AG08395 (cell line): ENCODE results near the gene PEMT.

Source experiments
- DNase-seq: peaks from one replicate; pipeline ENCODE4 v3.0.0; 2012; ENCODE audit warnings: mixed read lengths, low spot score

Gene PEMT

DNA sequence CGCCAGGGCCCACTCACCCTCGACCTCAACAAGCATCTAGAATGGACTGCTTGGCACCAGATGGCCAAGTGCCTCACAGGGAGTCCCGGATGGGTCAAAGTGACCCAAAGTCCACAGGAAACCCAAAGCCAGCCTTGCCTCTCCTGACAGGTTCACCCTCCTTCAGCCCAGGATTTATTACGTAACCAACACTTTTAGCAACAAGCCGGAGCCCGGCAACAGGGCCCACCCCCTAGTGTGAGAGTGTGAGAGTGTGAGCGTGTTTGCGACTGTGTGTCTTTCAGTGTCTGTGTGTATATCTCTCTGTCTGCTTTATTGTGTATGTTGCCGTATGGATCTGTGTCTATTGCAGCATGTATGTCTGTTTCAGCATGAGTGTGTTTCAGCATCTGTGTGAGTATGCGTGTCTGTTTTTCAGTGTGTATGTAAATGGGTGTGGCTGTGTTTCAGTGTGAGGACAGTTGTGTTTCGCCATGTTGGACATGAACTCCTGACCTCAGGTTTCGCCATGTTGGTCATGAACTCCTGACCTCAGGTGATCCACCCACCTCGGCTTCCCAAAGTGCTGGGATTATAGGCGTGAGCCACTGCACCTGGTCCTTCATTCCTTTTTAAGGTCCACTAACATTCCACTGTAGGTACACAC lies 13.7 kb upstream of the PEMT start:
- no peak for DNase-seq

DNA sequence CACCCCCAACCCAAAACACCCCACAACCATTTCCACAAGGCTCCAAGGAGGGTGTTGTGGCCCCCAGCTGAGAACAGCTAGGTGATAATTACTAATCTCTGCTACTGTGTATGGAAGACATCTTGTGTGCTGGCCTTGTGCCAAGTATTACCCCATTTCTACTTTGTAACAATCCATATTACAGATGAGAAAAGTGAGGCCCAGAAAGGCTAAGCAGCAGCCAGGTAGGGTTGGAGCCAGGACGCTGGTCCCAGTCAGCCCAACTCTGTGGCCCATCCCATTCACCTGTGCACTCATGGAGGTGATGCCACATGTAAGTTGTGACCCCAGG lies 12.4 kb upstream of the PEMT start:
- DNase-seq, result no peak

DNA sequence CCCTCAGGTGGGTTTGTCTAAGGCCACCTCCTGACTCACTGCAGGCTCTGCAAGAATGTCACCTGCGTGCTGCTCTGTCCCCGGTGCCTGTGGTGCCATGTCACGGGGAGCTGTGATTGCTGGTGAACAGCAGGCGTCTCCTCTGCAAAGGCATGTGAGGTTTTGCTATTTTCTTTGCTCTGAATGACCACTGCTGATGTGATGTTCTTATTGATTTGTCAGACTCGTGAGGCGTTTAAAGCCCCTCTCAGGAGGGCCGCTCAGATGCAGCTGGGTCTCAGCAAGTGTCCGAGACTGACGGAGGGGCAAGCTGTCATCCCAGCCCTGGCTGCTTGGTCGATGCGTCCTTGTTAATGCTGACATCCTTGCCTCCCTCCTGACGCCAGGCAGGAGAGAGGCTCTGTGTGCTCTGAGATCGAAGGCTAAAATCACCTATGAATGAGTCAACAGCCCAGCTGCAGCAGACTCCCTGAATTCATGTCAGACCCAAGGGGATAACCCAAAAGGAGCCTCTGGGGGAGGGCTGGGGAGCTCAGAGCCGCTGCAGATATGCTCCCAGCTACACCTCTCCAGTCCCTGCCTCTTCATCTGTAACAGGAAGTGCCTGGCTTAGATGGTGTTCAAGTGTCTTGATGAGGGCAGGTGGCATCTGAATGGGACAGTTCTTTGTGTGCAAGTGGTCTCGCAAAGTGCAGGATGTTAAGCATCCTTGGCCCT lies 11.8 kb upstream of the PEMT start:
- no peak for DNase-seq

DNA sequence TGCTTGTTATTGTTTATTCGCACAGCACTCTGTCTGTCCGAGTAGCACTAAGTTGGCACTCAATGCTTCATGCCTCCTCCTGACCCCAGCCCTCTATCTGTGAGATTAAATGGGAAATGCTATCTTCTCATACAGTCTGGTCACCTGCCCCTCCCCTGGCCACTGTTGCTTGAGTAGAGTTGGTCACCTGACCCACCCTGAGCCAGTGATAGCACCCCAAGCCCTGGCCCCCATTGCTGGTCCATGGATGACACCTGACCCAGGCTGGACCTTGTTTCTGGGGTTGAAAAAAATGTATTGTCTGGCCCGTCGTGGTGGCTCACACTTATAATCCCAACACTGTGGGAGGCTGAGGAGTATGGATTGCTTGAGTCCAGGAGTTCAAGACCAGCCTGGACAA lies 8.5 kb upstream of the PEMT start:
- no peak for DNase-seq

DNA sequence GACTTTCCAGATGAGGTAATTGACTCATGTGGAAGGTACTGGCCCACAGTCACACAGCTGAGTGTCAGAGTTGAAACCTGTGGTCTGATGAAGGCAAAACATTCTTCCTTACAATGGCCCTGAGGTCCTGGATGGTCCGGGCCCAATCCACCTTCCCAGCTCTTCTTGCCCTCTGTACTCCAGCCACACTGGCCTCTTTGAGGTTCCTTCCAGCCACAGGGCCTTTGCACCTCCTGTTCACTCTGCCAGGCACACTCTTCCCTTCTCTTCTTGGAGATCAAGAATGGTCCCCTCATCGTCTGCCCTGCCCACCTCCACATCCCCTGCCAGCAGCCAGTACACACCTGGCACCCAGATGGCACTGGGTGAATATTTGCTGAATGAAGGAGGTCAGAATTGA lies 6.5 kb upstream of the PEMT start:
- no peak for DNase-seq

DNA sequence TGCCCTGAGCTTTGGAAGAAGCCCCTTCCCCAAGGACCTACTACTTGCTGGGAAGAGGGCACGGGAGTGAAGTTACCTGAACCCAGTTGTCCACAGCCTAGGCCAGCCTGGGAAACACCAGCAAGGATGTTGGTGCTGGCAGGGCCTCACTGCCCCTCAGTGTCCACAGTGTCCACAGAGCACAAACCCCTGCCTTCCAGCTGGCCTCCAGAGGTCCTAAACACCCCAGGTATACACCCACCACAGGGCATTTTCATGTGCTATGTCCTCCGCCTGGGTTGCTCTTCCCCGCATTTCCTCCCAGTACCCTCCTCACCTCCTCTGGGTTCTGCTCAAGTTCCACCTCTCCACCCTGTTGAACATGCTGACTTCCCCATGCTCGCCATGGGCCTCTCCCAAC lies 4.2 kb upstream of the PEMT start:
- no peak for DNase-seq

DNA sequence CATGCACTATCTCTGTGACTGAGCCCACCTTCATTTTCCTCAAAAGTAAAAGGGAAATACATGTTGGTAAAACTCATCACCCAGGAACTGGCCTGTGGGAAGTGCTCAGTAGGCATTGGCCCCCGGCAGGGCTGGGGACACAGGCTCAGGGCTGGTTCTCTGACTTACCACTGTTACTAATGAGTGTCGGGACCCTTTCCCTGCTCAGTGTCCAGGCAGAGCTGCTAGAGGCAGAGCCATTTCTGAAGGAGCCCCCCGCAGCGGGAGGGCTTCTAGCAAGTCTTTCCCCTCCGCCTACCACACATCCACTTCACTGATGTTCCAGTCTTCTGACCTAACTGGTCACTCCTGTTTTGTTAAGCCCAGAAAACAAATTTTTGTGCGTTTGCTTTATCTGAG lies 1.7 kb upstream of the PEMT start:
- DNase-seq, result no peak

DNA sequence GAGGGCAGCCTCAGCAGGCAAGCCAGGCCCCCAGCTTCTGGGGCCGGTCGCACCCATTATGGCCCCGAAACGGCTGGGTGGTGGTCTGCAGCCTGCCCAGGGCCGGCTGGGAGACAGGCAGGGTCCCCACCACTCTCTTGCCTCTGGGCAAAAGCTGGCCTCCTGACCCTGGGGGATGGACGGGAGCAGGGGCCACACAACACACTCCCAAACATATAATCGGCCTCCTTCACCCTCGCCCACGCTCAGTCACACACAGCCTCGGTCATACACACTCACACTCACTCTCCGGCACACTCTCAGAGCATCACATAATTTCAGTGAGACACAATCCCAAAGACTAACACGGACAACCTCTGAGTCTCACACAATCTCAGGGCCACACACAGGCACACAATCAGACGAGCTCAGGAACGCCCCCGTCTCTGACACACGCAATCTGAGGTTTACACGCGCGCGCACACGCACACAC lies 589 bp downstream of the PEMT start:
- DNase-seq, result no peak

DNA sequence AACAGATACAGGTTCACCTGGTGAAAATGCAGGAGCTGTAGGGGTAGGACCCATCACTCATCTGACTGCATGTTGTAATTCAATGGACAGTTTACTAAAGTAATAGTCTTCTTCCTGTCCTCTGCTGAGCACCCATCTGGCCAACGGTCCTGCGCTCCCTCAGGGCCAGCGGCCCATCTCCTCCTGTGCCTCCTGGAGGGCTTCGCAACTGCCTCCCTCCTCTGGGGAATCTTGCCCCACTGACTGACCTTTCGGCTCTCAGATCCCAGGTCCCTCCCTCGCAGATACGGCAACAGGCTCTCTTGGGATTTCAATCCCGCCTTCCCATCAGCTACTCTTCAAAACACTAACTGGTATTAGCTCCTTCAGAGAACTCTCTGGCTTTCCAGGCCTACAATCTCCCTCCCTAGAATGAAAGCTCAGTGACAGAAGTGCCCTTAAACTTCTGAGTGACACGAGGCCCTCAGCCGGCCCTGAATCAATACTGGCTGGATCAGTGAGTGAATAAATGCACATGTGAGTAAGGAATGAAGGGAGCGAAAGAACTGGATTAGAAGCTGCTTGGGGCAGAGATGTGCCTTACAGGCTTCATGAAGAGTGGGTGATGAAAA lies 1.3 kb downstream of the PEMT start:
- DNase-seq, result no peak

DNA sequence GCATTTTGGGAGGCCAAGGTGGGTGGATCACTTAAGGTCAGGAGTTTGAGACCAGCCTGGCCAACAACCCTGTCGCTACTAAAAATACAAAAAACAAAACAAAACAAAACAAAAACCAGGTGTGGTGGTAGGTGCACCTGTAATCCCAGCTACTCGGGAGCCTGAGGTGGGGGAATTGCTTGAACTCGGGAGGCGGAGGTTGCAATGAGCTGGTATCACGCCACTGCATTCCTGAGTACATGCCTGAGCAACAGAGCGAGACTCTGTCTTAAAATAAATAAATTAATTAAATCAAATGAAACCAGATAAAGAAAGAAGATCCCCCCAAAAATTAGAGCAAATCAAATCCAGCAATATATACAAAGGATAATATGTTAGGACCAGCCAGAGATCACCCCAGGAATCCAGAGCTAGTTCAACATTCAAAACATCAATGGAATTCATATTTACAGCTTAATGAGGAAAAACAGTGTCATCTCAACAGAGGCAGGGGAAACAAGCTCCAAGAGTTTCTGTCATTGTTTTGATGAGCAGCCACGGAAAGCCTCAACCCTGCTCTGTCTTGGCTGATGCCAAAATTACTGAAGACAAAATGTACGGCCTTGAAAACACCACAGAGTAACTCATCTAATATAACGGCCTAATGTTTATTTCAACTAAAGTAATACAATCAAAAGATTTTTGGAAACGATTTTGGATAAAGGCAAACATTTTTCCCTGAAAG lies 3.7 kb downstream of the PEMT start:
- no peak for DNase-seq

DNA sequence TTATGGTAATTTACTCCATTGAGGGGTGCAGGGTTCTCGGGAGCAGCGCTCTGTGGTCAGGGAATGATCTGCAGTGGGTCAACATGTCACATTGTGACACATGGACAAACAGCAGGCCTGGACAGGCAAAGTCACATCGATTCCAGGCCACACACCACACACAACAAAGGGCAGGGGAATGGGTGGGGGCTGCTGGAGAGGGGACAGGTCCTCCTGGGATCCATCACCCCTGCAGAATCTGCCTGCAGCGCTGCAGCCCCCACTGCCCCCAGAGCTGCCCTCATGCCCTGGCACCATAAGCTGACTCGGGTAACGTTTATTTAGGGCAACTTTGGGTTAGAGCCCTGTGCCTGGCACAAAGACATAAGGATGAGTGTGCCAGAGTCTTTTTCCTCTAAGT lies 9.1 kb downstream of the PEMT start:
- no peak for DNase-seq

DNA sequence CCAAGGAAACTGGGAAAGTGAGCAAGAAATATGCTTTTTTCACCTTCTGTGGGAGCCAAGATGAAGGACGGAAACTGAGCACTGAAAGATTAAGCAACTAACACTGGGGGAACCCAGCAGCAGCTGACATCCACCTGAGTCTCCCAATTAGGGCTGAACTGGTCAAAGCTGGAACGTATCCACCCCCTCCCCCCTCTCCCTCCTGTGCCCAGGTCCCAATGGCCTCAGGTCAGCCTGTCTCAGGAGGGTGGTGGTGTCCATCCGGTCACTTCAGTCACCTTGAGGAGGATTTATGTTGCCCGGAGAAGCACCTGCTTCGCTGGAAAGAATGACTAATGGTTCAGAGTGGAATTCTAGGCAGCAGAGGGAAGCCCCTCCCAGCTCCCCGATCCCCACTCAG lies 10.0 kb downstream of the PEMT start:
- DNase-seq, result no peak

DNA sequence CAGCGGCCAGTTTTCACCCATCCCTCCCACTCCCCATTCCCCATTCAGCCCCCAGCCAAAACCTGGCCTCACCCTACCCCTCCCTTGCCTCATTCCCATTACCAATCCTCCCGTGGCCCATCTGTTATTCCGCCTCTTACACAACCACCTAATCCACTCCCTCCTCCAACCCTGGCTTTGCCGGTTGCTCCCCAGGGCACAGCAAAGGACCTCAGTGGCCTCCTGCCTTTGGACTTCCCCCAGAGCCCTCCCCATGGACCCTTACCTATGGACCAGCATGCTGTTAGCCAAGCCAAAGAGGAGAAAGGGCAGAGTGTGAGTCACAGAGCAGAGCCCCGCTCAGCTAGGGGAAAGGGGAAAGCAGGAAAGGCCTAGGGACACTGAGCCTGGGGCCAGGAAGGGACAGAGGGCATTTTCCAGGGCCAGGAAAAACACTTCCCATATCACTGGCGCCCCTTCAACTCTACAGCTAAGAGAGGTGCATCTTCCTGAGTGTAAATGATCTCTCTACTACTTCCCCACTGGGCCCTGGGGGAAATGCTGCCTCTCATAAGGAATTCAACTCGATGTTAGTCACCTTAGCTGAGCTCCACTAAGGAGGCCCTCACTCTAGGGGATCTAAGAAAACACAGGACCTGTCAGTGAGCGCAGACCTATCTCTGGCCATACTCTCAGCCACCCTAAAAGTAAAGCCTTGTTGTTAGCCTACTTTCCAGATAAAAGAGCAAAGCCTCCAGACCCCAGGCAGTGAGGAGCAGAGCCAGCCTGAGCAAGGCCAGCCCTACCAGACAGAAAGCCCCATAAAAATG lies 10.6 kb downstream of the PEMT start:
- no peak for DNase-seq

DNA sequence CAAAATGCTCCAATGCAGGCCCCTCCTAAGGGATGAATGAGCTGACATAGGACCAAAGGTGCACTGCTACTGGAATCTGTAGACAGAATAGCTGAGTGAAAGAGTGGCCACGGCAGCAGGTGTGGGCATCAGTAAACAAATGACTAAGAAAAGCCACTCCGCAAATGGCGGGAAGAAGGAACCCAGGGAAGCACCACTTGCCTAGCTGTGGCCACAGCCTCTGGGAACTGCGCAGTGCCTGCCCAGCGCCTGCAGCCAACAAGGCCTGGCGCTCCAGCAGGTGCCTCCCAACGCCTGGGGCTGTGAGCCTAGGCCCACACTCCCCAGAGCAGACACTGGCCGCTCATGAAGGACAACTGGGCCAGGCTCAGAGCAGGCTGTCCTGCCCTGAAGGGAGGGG lies 11.8 kb downstream of the PEMT start:
- DNase-seq, result no peak

DNA sequence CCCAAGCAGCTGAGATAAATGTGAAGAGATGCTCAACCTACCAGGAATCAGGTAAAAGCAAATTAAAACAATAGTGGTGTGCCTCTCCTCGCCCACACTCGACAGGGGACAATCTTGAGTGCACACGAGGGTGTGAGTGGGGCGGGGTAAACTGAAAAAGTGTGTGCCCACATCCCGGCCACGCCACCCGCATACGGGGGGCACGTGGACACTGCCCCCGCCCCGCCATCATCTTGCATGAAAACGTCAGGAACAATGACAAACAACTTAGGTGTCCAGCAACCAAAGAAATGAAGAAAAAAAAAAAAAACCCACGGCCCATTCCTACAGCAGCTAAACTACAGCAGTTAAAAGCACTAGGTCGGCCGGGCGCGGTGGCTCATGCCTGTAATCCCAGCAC lies 14.1 kb downstream of the PEMT start:
- no peak for DNase-seq

DNA sequence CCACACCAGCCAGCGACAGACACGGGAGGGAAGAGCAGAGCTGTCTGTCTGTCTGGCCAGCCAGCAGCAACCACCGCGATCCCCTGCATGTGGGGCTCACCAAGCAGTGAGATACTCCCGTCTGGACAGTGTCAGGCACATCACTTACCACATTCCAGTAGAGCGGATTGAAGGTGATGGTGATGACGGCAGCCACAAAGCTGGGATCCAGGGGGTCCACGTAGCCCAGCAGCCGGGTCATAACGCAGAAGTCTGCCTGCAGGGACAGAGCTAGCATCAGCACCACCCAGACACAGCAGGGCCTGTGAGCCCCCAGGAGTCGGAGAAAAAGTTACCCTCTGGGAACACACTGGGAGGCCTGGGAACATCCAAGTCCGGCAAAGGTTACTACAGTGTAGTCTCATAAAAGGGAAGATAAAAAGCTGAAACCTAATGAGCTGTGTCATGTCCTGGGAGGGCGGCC lies 14.7 kb downstream of the PEMT start:
- no peak for DNase-seq

DNA sequence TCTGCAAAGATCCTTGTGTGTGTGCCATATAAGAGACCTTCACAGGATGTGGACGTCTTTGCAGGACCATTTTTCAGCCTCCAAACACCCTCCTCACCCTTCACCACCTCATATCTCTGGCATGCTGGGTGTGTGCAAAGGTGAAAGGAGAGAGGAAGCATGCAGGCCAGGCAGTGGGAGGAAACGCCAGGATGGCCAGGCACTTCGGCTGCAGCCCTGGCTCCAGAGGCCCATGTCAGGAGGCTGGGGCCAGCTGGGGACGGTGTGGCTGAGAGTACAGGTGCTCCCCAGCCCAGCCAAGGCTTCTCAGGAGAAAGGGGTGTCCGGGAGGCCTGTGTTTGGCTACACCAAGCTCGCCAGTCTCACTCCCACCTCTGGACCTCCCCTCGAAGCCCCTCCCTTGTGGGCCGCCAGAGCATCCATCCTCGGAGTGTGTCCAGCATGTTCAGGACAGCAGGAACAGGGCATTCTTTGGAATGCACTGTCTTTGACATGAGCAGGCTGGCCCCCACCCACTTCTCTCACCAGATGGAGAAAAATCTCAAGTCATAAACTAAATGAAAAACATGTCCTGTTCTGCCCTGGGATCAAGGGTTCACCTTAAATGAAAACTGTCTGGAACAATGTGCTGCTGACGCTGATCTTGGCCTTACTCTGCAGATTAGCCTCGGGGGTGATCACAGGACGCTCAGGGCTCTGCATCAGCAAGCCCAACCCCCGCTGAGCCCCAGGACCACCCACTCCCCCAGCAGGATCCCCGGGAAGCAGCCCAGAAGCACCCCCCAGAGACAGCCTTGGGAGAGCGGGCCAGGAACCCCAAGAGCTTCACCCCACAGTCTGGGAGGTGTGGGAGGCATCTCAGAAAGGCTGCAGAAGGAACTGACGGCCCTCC lies 15.9 kb downstream of the PEMT start:
- DNase-seq, result peak; percentile 20

DNA sequence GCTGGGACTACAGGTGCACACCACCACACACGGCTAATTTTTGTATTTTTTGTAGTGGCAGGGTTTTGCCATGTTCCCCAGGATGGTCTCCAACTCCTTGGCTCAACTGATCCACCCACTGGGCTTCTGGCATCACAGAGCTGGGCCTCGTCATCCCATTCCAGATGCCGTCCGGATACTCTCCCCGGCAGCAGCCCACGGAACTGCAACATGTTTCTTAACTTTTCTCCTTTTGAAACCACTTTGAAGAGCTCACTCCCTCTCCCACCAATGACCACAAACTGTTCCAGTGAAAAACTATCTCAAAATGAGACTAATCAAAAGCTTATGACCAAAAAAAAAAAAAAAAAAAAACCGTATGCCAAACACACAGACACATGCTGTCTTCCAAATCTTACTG lies 17.6 kb downstream of the PEMT start:
- DNase-seq, result peak; percentile 25

DNA sequence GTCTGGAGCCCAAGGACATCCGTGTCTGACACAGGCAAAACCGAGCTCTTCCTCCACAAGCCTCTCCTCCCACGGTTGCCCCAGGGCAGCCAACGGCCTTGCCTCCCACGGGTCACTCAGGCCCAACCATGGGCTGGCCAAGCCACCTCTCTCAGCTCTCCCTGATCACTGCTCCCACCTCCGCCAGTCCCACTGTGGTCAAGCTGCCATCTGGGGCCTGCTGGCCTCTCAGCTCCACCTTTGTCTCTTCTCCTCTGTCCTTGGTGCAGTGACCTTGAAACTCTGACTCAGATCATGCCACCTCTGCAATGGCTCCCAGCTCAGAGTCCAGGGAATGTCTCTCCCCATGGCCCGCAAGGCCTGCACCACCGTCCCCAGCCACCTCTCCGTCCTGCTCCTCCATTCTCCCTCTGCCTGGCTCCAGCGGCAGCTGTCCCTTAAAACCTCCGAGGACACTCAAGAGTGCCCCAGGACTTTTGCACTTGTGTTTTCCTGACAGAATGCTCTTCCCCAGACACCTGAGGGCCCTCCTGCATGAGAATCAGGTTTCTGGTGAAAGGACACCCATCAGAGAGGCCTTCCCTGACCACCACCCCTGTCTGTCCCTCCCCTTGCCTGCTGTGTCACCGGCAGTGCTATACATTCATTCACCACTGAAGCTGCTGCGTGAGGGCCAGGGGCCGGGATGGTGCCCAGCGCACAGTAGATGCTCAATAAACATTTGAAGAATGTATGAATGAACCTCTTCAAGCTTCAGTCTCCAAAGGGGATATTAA lies 19.3 kb downstream of the PEMT start:
- no peak for DNase-seq
